Activated CD8-positive, alpha-beta memory T cell treated with anti-CD3 and anti-CD28 coated beads, Interleukin-2, amount 50 U/mL, for 4 hours (primary cell): ENCODE data around the gene CHRDL2.

Experiments used
- DNase-seq: peaks from one replicate; pipeline ENCODE4 v3.0.0-alpha.2; 2020

The CHRDL2 gene

DNA sequence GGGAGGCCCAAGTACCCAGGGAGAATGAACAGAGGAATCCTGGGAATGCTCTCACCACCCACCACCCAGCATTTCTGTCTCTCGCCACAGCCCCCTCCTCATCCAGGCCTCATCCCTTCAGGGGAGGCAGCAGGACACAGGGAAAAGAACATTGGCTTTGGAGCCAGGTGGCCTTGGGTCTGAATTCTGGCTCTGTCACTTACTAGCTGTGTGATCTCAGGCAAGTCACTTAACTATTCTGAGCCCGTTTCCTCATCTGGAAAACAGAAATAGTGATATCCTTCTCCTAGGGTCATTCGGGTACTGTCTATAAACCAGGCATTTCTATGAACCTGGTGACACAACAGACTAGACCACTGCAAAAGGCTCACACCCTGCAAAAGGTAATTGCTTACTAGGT lies 22.1 kb downstream of the CHRDL2 start:
- DNase-seq, result no peak

DNA sequence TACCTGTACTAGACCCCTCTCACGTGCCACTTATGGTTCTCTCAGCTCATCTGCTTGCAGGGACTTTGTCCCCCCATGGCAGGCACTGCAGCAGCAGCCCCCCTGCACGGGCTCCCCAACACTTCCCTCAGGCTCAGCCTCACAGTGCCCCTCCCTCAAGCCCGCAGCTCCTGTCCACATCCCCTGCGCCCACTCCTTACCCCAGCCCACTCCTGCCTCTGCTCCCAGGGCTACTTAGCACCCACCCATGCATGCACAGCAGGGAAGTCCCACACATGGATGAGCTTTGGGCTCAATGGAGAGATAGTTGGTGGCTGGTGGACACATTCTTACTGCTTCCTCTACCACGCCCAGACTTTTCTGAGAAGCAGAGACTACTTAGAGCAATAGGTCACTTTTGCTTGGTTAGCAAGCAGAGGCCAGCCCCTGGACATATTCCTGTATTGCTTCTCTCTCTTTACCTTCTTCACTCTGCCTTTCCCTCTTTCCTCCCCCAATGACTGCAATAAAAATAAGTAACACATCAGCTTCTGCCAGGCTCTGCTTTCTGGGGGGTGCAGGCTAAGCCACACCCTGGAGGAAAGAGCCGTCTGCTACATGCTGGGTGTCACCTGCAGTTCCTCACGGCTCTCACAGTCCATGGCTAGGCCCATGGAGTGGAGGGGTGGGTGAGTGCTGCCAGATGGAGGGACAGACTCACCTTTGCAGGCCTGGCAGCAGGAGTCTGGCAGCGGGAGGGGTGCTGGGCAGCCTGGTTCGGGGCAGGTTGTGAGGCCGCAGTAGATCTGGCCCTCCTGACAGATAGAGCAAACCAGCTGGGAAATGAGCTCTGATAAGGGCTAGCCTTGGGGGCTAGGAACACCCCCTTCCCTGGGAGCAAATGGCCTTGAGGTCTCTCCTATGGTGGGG lies 23.4 kb downstream of the CHRDL2 start:
- no peak for DNase-seq

DNA sequence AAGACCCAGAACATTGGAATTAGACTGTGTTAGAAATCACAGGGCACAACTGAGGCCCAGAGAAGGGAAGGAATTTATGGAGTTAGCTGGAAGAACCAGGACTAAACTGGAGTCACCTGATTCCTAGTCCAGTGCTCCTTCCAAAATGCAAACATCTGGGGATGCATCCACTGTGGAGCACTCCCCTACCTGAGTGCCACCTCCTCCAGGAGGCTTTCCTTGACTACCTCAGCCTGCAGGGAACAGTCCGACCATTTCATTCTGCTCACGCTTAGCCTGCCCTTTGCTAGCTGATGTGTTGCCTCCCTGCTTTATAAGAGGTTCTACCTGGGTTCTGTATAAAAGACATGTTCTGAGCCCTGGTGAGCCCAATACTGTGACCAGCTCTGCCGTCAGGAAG lies 24.0 kb downstream of the CHRDL2 start:
- DNase-seq, result no peak

DNA sequence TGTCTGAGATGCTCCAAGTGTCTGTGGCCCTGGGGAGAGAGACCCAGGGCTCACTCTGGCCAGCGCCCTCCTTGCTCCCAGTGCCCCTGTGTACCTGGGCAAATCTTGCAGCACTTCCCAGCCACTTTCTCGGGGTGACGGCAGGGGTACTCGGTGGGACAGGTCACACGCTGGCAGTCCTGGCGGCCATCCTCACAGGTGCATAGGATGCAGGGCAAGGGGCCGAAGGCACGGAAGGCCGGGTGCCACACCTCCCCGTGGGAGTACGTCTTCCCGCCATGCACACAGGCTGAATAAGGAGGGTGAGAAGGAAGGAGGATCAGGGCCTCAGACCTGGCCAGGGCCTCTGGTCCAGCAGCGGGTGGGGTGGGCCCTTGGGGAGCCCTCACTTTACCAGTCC lies 28.0 kb downstream of the CHRDL2 start:
- no peak for DNase-seq

DNA sequence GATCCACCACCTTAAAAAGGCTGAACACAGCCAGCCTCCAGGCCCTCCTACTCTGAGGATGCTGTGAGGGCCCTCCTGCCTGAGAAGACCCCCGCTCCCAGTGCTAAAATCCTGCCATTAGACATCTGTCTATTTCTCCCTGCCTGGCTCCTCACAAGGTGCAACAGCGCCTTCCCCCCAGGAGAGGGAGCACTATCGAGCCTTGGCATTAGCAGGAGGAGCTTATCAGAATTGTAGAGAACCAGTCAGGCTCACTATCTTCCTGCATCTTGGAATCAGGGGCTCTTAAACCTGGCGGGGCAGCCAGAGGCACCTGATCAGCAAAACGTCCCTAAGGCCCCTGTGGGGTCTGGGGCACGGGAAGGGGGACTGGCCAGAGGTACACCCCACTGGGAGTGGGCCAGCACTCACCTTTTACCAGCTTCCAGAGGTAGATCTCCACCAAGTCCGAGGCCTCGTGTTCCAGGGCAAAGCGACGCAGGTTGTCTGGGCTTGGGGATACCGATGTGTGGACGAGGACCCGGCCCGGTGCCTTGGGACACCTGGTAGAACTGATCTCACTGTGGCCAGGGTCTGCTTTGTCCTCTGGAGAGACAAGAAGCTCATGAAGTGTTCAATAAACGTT lies 28.7 kb downstream of the CHRDL2 start:
- DNase-seq, result peak; percentile 57

DNA sequence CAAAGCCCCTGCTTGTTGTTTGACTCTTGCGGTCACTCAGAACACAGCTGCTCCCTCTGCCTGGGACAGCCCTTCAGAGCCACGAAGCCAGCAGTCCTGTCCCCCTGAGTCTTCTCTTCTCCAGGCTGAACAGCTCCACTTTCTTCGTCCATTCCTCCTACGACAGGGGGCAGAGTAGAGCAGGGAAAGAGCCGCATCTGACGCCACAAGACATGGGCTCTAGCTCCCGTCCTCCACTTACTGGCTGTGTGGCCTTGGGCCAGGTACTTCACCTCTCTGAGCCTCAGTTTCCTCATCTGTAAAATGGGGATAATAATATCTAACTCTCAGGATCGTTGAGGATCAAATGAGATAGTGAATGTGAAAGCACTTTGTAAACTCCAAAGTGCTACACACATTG lies 29.9 kb downstream of the CHRDL2 start:
- DNase-seq, result no peak

DNA sequence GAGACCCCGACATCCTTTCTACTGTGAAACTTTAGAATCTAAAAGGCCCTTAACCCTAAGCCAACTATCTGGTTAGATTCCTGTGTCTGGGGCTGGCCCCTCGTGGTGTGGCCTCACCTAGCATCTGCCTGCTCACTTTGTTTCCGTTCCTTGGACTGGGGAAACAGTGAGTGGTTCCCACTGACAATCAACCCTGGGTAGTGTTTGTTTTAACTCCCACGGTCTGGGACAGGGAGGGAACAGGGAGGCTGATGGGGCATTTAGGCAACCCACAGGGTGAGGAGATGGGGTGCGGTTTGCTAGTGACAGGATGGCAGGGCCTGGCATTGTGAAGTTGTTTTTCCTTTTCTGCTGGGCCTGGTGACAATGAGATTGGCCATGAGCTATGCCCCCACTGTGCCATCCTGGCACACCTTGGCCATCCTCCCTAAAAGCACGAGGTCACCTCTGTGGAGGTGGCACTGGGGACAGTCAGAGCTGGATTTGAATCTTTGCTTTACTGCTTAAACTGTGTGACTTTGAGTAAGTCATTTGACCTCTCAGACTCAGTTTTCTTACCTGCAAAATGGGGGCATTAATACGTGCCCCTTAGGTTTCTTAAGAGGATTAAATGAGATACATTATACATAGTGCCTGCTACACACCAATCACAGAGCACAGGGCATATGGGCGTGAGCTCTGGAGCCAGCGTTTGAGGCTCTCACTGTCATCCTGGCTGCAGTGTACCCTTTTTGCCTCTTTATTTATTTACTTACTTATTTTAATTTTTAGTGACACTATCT lies 31.4 kb downstream of the CHRDL2 start:
- DNase-seq, result no peak

DNA sequence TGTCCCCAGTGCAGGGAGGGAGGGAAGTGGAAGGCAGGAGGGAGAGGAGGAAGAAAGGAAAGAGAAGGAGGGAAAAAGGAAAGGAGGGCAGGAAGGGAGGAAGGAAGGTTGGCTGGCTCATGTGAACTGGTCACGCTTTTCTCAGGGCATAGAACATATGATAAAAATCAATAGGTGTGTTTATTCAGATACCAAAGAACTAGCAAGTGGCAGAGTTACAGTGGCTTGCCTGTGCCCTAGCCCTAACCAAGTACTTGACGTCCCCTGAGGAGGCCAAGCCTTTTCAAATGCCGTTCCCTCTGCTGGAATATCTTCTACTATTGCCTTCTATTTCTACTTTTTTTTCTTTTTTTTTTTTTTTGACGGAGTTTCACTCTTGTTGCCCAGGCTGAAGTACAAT lies 33.5 kb downstream of the CHRDL2 start:
- no peak for DNase-seq

DNA sequence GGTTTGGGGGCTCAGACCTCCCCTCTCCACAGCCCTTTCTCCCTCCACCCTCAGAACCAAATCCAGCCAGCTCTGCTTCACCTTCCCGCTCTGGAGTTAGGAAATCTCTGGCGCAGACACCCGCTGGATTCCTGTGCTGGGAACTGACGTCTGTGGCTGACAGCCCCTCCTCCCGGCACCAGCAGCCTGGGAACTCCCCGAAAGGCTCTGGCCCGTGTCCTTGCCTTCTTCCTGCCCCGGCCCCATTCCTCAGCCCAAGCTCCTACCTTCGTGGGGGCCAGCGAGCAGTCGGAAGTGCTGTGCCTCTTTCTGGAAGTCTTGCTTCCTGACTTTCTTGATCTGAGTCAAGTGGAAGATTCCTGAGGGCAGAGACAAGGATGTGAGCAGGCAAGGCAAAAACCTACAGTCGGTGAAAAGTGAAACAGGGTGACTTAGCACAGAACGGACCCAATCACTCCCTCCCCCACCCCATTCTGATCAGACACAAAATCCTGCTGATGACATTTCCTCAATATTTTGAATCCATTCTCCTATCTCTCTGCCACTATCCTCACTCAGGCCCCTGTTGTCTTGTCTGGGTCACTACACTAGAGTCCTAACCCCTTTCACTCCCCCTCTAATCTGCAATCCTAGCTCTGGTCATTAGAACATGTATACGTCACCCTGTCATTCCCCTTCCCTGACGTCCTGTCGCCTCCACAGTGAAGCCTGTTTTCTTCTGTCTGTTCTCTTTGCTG lies 34.1 kb downstream of the CHRDL2 start:
- no peak for DNase-seq

DNA sequence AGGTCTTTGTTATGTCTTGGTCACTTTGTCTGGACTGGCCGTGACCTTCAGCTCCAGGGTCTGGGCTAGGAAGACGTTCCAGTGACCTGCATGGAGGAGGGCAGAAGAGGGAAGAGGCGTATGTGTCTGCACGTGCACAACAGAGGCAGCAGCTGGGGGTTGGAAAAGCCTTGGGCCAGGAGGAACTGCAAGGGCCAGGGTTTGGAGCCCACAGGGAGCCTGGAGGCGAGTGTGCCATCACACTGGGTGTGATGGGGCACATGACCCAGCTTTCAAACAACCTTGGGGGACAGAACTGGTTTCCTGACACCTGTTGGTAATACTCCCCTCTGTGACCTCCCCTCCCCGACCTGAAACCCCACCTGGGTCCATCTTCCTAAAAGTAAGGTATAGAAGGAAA lies 34.7 kb downstream of the CHRDL2 start:
- no peak for DNase-seq

DNA sequence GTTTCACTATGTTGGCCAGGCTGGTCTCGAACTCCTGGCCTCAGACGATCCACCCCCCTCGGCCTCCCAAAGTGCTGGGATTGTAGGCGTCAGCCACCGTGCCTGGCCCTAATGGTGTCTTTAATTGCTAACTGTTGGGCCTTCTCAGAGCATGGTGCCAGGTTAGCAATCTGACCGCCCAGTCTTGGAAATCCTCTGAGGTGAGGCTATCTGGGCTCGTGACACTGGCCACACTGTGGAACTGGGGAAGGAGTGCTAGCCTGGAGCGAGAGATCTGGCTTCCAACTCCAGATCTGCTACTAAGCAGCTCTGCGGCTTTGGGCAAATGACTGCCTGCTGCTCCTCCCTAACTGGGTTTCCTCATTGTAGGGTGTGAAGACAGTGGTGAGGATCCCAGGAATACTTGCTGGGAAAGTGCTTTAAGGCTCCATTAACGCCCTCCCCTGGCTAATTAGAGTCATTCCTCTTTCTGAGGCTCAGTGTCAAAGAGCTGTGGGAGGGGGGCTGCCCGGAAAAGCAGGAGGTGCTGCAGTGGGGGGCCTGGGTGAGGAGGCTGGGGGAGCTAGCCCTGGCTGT lies 35.4 kb downstream of the CHRDL2 start:
- no peak for DNase-seq

DNA sequence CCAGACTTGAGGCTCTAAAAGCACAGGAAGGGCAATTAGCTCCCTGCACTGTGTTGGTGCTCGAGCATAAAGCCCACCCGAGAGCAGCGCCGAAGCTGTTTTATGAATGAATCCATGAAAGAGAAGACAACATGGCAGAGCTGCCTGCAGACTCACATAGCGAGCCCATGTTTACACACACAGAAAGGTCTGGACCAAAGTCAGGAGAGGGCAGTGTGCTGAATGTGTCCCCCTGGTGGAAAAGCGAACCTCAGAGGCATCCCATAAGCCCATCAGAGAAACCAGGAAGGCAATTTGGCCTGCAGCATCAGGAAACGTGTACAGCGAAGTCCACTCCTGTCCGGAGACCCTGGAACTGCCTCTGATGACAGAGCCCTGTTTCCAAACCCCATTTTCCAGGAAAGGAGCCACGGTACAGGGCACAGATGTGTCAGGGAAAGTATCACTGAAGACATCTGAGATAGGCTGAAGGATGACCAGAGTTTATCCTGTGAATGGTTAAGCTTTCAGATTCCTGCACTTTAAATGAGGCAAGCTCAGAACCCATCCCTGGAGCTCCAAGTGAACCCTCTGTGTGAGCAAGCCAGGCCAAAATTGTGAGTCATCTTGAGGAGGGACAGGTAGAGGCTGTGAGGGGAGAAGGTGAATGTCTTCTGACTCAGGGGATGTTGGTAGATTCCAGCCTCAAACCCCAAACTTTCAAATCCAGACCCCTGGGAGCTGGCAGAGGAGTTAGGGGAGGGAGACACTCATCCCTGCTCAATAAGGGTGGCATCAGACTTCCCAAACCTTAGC lies 36.9 kb downstream of the CHRDL2 start:
- no peak for DNase-seq

DNA sequence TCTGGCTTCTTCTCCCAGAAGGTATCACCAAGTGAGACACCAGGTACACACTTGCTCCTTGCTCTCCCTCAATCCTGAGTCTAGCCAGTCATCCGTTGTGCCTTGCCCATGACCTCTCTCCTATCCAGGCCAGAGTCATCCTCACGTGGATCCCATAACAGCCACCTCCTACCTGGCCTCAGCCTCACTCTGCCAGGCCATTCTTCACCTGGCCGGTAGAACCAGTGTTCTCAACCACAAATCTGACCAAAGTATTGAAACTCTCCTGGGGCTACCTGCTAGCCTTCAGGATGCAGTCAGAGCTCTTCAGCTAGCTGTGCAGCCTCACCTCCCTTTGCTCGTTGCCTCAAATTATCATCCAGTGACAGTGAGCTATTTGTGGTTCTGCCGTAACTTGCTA lies 37.7 kb downstream of the CHRDL2 start:
- DNase-seq, result no peak

DNA sequence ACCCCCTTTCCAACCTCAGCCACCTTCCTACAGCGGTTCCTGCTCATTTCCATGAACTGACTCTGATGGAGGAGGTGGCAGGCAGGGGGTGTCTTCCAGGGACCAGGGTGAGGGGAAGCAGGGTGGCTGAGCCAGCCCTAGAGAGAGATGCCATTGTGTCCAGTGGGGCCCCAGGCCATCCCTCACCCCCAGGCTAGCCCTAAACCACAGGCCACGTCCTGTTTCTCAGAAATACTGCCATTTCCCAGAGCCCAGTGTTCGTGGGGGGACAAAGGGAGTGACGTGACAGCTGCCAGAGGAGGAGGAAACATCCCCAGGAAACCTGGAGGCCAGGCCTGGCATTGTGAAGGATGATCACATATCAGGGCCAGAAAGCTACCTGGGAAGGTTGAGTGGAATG lies 39.5 kb downstream of the CHRDL2 start:
- DNase-seq, result no peak

DNA sequence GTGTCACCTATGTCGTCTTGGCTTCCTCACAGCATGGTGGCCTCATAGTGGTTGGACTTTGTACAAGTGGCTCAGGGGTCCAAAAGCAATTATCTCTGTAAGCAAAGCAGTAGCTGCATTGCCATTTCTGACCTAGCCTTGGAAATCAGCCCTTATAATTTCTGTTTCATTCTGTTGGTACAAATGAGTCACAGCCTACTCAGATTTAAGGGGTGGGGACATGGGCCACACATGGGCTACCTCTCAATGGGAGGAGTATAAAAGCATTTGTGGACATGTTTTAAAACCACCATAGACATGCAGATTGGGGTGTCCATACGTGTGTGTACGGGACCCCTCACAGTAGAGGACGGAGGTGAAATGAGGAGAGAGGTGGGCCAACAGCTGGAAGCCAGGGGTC lies 41.6 kb downstream of the CHRDL2 start:
- no peak for DNase-seq

DNA sequence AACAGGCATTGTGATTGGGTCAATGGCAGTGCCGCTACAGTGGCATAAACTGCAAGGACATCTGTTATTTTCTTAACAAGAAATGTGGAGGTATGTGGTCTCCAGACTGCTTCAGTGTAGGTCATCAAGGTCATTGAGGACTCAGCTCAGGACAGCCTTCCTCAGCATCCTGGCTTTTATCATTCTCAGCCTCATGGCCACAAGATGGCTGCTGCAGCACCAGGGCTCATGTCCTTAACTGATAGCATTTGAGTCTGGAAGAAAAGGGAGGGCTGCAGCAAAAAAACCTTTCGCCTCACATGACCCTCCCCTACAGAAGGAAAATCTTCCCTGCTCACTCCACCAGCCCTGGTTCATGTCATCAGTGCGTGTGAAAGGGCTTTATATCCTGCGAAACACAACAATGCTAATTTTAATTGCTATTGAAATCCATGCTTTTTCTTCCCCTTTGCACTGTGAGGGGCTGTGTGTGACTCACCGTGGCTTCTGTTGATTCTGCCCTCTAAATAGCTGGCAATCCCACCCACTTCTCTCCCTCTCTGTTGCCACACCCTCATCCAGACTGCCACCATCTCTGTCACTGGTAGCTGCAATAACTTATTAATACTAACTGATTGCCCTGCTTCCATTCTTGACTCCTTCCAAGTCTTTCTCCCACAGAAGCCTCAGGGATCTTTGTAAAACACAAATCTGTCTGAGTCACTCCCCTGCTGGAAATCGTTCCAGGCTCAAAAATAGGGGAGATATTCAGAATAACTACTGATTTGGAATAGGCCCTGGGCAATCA lies 43.8 kb downstream of the CHRDL2 start:
- no peak for DNase-seq

DNA sequence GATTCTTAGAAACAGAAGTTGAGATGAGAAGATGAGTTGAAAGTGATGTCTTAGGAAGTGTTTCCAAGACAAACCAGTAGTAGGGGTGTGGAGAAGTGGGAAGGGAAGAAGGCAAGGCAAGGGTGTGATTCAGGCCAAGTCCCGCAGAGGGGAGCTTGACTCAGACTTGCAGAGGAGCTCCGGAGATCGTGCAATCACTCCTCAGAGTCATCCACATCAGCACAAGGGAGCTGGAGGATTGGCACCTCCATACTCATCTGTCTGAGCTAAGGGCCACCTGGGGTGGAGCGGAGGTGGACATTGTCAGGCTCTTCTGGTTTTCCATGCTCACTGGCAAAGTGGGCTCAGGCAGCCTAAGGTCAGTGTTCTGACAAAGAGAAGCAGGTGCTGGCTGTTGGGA lies 44.4 kb downstream of the CHRDL2 start:
- no peak for DNase-seq

DNA sequence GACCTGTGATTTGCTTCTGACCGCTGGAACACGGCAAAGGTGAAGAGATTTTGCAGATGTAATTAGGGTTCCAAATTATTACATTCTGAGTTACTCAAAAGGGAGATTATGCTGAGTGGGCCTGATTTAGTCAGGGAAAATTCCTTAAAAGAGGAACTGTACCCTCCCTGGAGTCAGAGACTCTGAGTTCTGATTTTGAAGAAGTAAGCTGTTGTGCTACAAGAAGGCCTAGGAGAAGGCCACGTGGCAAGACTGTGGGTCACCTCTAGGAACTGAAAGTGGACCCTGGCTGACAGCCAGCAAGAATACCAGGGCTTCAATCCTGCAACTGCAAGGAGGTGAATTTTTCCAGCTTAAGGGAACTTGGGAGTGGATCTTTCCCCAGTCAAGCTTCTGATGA lies 45.3 kb downstream of the CHRDL2 start:
- no peak for DNase-seq

DNA sequence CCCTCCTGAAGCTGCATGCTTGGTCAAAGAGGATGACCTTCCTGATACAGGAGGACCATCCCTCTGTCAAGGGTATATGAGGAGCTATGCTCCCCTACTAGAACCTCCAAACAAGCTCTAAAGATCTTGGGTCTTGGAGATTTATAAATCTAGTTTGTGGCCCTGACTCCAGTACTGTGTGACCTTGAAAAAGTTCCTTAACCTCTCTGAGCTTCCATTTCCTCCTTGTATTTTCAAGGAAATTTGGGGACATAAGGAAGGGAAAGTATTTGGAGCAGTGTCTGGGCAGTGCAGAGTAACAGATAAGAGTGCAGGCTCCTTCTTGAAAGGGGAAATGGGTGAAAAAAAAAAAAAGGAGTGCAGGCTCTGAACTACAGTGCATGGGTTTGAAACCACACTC lies 45.9 kb downstream of the CHRDL2 start:
- DNase-seq, result no peak

DNA sequence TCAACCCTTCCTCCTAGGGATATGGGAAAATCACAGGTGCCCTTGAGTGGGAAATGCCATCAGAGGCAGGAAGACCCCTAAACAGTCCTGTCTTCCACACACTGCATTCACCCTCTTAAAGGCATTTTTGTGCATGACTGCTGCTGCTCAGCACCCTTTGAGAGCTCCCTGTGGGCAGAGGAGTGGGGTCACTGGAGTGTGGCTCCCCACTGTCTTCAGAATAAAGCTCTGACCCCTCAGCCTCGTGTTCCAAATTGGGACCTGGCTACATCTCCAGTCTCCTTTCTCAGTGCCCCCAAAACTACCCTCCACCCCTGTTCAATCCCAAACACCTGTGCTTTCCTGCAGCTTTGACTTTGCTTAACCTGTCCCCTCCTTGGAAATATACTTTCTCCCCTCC lies 46.6 kb downstream of the CHRDL2 start:
- DNase-seq, result no peak

DNA sequence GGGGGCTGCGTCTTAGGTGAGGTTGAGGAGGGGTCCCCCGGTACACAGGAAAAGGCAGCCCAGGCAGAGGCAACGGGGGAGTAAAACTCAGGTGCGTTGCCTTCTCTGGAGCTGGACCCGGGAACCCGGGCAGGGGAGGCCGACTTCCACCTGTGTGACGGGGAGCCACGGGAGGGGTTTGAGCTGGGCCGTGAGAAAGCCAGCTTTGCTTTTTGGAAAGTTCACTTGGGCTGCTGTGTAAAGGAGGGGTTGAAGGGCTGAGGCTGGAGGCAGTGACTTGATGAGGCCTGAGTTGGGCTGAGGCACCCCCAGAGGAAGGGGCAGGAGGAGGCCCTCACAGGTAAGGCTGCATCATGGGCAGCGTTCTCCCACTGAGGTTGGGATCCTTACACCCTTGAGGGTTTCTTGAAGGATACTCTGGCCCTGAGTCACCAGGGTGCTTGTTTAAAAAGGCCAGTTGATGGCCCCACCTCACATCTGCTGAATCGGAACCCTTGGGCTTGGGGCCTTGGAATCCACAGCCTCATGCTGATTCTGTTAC lies 47.2 kb downstream of the CHRDL2 start:
- DNase-seq, result no peak
